HUDEP-2 (cell line): Measurements from ENCODE around the gene KLRF1.
A peak's percentile ranks its signal among the peaks of the same experiment; 100 is the strongest.

Experiments used
- DNase-seq, 76 experiments: peaks; one replicate each; lab custom pipeline; 2025; ENCODE audit not compliant: unreplicated experiment in 76 of 76; lab: John Stamatoyannopoulos, UW

KLRF1 gene

DNA sequence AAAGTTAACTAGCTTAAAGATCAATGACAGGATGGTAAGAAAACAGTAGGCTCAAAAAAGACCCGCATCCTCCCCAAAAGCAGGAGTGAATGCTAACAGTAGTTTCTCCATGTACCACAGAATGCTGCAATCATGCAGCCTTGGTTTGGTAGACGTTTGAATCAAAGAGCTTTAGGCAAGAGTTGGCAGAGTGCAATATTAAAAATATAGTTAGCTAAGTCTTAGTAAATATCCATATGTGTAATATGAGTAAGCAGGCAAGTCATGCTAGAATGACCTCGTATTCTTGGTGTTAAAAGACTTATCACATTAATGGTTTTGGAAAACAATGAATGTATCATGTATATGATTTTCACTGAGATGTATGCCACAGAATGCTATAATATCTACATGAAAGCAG is 18.8 kb upstream of the KLRF1 start:
- no peak for DNase-seq

- DNase-seq: no peak
These were observed 17.9 kb upstream of the KLRF1 start for GRCh38 chr12:9809338-9809737.

GRCh38 chr12:9809866-9810265 is 17.4 kb upstream of the KLRF1 start:
- DNase-seq: no peak

DNA sequence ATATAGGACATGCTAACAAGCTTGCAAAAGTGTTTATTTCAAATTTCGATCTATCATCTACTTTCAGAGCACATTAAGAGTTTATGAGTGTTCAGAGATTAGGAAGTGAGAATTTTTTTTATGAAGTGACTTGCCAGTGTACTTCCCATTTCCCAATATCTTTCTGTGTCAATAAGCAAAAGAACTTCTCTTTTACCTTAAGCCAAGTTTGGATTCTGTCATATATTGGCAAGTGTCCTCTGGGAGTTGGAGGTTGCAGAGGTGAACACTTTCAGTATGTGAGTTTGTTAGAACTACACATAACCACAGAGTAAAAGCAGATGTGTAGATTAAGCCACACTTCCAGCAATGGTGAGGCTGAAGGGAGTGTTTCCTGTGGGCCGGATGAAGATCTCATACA is 16.6 kb upstream of the KLRF1 start:
- no peak for DNase-seq

DNA sequence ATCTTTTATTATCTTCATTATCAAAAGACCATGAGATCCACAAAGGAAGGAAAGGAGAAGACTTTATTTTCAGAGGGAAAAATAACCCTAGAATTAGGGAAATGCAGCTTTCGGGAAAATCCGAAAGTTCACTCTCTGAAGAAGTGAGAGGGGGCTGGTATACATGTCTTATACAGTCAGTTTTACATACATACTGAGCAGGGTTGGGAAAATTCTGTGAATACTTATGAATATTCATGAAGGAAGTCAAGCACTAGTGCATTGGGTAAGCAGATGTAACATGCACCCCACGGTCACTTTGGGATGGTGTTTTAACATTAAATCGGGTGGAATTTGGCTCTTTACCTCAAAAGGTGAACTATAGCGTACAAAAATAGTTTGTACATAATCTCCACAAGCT is 15.7 kb upstream of the KLRF1 start:
- DNase-seq: no peak

- DNase-seq: peak in 62 of 76 experiments; percentile 3 to 76 (median 42)
These were observed 13.2 kb upstream of the KLRF1 start for GRCh38 chr12:9813821-9814798.

DNA sequence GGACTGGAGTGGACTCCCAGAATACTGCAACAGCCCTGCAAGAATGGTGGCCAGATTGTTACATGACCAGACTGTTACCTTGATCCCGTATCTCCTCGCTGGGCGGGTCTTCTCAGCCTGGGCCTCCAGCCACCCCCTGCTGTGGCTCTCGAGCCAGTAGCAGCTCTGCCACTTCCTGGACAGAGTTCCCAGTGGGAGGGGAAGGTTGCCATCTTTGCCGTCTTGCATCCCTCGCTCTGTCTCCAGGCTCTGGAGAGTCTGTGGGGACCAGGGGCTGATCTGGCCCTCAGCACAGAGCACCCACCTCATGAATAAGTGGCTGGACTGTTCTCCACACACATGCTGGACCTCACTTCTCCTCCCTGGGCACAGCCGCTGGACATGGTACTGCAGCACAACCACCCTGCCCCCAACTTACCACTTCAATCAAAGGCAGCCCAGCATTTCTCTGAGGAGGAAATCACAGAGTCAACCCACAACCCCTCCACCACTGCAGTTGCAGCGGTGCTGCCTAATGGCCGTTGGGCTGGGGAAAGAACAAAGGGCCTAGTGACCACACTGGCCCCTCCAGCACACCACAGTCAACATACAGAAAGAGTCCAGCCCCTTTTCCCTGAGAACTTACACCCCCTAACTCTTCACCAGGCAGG is 6.9 kb upstream of the KLRF1 start:
- no peak for DNase-seq

DNA sequence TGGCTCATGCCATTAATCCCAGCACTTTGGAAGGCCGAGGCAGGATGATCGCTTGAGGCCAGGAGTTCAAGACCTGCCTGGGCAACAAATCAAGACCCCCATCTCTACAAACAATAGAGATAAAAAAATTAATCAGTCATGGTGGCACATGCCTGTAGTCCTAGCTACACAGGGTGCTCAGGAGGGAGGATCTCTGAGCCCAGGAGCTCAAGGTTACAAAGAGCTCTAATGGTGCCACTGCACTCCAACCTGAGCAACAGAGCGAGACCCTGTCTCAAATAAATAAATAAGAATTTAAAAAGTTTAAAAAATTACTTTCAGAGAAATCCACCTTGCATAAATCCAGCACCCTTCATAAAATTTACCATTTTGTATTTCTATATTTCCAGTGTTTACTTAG is 2.2 kb downstream of the KLRF1 start:
- no peak for DNase-seq

- no peak for DNase-seq
These were observed 2.7 kb downstream of the KLRF1 start for GRCh38 chr12:9829982-9830381.

DNA sequence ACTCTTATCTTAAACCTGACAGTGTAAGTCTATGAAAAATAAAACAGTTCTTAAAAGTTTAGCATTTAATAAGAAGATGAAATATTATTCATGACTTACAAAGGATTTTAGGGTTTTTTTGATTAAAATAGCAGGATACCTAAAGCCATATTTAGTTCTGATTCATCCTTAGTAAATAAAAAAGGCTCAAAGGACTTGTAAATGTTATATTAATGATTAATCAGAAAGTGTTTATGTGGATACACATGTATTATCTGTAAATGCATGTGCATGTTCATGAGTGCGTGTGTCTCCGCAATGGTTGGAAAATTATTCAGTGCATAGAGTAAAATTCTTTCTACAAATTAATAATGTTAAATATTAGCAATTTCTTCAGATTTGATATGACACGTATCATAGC is 4.4 kb downstream of the KLRF1 start:
- no peak for DNase-seq

GRCh38 chr12:9843407-9843806 is 16.1 kb downstream of the KLRF1 start:
- DNase-seq: no peak

- DNase-seq: no peak
These were observed 21.6 kb downstream of the KLRF1 start for GRCh38 chr12:9848899-9849298.

DNA sequence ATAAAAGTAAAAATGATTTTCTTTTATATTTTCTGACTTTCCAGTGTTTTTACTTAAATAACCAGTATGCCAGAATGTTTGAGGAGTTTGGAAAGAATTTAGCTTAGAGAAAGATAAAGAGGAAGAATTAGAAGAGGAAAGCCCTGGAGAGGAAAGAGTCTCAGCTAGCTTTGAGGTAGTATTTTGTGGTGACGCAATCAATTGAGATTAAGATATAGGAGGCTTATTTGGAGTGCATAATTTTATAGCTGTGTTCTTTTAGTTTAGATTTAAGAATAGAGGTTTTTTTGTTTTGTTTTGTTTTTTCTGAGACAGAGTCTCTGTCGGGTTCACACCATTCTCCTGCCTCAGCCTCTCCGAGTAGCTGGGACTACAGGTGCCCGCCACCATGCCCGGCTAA is 23.8 kb downstream of the KLRF1 start:
- DNase-seq: no peak

DNA sequence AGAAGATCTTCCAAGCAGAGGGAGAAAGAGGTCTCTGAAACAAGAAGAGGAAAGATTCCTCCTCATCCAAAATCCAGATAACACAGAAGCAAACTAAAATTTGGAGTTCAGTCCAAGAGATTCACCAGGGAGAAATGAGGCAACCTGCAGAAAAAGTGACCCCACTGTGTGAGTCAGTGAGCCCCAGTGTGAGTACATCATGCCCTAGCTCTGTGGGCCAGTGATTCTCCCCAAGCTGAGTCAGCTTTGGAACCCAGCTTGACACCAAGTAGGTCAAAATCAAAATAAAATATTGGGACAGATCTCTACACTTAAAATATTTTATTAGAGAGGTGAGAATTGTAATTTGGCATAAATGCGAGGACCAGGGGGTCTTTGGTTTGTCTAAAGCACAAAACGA is 24.6 kb downstream of the KLRF1 start:
- no peak for DNase-seq

GRCh38 chr12:9856151-9856550 is 28.9 kb downstream of the KLRF1 start:
- DNase-seq: no peak

GRCh38 chr12:9856894-9857293 is 29.6 kb downstream of the KLRF1 start:
- DNase-seq: no peak

DNA sequence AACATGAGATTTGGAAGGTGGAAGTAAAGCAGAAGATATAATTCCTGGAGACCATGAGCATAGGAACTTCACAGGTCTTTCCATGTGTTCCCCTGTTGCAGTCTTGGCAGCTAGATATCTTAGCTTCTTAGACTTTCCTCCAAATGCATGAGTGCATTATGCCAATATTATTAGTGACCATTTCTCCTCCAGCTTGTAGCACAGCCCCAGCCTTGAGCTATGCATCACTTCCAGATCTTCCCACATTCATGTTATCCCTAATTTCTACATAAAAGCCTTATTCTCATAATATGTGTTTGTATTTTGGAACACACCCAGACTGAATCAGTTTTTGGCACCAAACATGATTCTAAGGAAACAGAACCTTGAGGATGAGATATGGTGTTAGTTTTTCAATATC is 30.9 kb downstream of the KLRF1 start:
- no peak for DNase-seq

- DNase-seq: no peak
These were observed 37.8 kb downstream of the KLRF1 start for GRCh38 chr12:9864913-9865675.

GRCh38 chr12:9866860-9867269 is 39.6 kb downstream of the KLRF1 start:
- DNase-seq: no peak

DNA sequence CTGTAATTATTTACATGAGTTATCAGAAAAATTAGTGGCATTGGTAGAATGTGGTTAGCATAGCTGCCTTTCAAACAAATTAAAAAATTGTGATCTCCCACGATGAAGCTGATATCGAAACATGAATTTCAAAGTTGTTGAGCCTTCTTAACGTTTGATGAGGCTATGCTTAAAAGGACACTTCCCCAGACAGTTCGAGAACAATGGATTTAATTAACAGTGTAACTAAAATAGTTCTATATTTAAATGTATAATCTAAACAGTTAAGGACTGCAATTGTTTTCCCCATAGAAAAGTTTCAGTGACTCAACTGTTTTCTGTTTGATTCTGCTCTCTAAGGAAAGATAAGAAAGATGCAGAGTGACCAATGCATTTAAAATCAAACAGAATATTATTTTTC is 40.2 kb downstream of the KLRF1 start:
- DNase-seq: no peak

DNA sequence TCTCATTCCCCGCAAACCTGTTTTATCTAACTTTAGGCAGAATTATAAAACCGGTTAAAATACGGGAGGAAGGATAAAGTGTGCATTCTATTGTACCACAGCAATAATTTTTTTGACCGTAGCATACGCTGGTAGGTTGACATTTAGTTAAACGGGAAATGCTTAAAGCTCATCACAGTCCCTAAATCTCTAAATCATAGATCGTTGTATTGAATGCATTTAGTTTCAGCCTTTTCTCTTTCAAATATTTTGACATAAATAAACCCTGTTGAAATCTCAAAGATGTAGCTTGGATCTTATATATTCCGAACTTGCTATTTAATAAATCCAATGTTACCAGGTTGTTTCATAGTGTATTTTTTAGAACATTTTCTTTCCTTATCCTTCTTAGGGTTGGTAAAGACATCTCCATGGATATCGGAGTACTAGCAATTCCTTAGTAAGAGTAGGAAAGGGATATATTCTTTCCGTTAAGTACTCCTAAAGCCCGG is 41.1 kb downstream of the KLRF1 start:
- DNase-seq: no peak
